Measurements from ENCODE around the gene MEIKIN. TPM values are rescaled to one million over a fixed set of nuclear protein-coding genes. Genes with fewer than 3 reads are reported as not detected.
"Not testable (repeated sequence)": the region's sequence is repeated elsewhere in the genome, so short reads cannot be mapped to it uniquely, and the experiment has no call there.

Gene MEIKIN
- total RNA-seq, 2 donors from 2014 or later, result 5.6 TPM; not detected in 1

DNA sequence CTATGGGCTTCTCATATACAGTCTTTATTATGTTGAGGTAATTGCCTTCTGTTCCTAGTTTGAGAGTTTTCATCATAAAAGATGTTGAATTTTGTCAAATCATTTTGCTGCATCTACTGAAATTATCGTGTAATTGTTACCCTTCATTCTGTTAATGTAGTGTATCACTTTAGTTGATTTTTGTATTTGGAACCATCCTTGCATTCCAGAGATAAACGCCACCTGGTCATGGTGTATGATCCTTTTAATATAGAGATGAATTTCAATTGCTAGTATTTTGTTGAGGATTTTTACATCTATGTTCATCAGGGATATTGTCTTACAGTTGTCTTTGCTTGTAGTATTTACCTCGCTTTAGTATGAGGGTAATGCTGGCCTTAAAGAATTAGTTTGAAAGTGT lies 19.3 kb downstream of the MEIKIN start:
- no peaks in the 10 kb centered on the region for H3K9me3 ChIP-seq
- H3K36me3 ChIP-seq, result no peaks in the 10 kb centered on the region
- no peak for DNase-seq (ENCODE audit: low spot score)
- H3K4me1 ChIP-seq (replicated peaks), result no peaks in the 10 kb centered on the region
- H3K27ac ChIP-seq, result no peak overlapping the region
- TF ChIP-seq, protein P1, sequence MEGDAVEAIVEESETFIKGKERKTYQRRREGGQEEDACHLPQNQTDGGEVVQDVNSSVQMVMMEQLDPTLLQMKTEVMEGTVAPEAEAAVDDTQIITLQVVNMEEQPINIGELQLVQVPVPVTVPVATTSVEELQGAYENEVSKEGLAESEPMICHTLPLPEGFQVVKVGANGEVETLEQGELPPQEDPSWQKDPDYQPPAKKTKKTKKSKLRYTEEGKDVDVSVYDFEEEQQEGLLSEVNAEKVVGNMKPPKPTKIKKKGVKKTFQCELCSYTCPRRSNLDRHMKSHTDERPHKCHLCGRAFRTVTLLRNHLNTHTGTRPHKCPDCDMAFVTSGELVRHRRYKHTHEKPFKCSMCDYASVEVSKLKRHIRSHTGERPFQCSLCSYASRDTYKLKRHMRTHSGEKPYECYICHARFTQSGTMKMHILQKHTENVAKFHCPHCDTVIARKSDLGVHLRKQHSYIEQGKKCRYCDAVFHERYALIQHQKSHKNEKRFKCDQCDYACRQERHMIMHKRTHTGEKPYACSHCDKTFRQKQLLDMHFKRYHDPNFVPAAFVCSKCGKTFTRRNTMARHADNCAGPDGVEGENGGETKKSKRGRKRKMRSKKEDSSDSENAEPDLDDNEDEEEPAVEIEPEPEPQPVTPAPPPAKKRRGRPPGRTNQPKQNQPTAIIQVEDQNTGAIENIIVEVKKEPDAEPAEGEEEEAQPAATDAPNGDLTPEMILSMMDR (IDR thresholded peaks at IDR 0.05), result no peak
- TF ChIP-seq POLR2AphosphoS5 (IDR thresholded peaks at IDR 0.05), result no peak
- TF ChIP-seq POLR2A (IDR thresholded peaks at IDR 0.05), result no peak
- no peaks in the 10 kb centered on the region for H3K27me3 ChIP-seq (replicated peaks; ENCODE audit: insufficient read depth)
- WGBS, result 95% methylated on average over 3 of the region's 3 CpGs
- no peak overlapping the region for H3K4me3 ChIP-seq
- intact Hi-C loops (cut with DNase I), result no loop called here

DNA sequence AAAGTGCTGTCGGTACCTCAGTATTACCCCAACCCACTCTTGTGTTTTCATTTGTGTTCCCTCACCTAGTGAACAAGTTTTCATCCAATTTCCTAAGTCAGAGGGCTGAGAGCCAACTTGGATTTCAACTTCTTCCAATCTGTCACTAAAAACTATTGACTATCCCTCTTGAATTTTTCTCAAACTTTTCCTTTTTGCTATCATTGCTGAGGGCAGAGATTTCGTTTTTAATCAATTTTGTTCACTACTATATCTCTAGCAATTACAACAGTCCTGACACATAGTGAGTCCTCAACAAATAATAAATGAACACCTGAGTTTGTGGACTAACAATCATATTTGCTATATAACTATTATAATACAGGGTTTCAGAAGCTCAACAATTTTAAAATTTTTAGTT lies 29.0 kb downstream of the MEIKIN start:
- H3K4me1 ChIP-seq (replicated peaks), result no peaks in the 10 kb centered on the region

DNA sequence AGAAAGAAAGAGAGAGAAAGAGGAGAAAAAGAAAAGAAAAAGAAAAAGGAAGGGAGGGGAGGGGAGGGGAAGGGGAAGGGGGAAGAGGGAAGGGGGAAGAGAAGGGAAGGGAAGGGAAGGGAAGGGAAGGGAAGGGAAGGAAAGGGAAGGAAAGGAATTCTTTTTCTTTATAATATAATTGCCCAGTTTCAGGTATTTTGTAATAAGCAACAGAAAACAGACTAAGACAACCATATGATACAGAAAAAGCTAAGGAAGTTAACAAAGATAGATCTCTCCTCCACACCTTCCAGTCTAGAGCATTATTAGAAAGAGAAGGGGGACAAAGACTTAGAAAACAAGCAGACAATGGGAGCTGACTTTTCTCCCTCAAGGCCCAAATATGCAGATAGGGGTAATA lies 31.0 kb downstream of the MEIKIN start:
- Histone ChIP-seq H3K27ac (no peak overlapping the region), H3K4me1 (replicated peaks) (no peaks in the 10 kb centered on the region), H3K36me3 (no peaks in the 10 kb centered on the region), H3K4me3 (no peak overlapping the region), H3K27me3 (replicated peaks; ENCODE audit: insufficient read depth) (no peaks in the 10 kb centered on the region), H3K9me3 (no peaks in the 10 kb centered on the region)
- intact Hi-C loops (cut with DNase I), result no loop called here
- DNase-seq (ENCODE audit: low spot score), result no peak
- TF ChIP-seq POLR2AphosphoS5 (IDR thresholded peaks at IDR 0.05), result no peak
- TF ChIP-seq, protein P1 (IDR thresholded peaks at IDR 0.05), result no peak
- TF ChIP-seq POLR2A (IDR thresholded peaks at IDR 0.05), result no peak

More for the DNA sequence above, 29.0 kb downstream of the MEIKIN start:
- Histone ChIP-seq H3K36me3 (no peaks in the 10 kb centered on the region), H3K4me3 (no peak overlapping the region), H3K9me3 (no peaks in the 10 kb centered on the region), H3K27ac (no peak overlapping the region), H3K27me3 (replicated peaks; ENCODE audit: insufficient read depth) (no peaks in the 10 kb centered on the region)
- TF ChIP-seq POLR2A (IDR thresholded peaks at IDR 0.05) (no peak), POLR2AphosphoS5 (IDR thresholded peaks at IDR 0.05) (no peak)
- TF ChIP-seq, protein P1 (IDR thresholded peaks at IDR 0.05), result no peak
- DNase-seq (ENCODE audit: low spot score), result no peak
- 61% methylated on average over 2 of the region's 2 CpGs for WGBS
- intact Hi-C loops (cut with DNase I), result no loop called here

- H3K27me3 ChIP-seq (replicated peaks; ENCODE audit: insufficient read depth), result no peaks in the 10 kb centered on the region
- H3K27ac ChIP-seq, result no peak overlapping the region
- intact Hi-C loops (cut with DNase I), result no loop called here
- H3K4me1 ChIP-seq (replicated peaks), result no peaks in the 10 kb centered on the region
- no peak for TF ChIP-seq POLR2A (IDR thresholded peaks at IDR 0.05)
- TF ChIP-seq, protein P1 (IDR thresholded peaks at IDR 0.05), result no peak
- TF ChIP-seq POLR2AphosphoS5 (IDR thresholded peaks at IDR 0.05), result no peak
- WGBS, result 55% methylated on average over 3 of the region's 3 CpGs
- no peak overlapping the region for H3K4me3 ChIP-seq
- no peaks in the 10 kb centered on the region for H3K36me3 ChIP-seq
- DNase-seq (ENCODE audit: low spot score), result no peak
- H3K9me3 ChIP-seq, result no peaks in the 10 kb centered on the region
Observed at GRCh38 chr5:131913603-131914002, 31.9 kb downstream of the MEIKIN start.

DNA sequence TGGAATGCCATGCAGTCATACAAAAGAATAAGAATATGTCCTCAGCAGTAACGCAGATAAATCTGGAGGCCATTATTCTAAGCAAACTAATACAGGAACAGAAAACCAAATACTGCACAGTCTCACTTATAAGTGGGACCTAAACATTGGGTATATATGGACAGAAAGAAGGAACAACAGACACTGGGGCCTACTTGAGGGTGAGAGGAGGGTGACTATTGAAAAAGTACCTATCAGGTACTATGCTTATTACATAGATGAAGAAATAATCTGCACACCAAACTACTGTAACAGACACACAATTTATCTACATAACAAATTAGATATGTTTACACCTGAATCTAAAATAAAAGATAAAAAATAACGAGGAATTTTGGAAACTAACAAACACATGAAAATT lies 38.8 kb downstream of the MEIKIN start:
- TF ChIP-seq POLR2A (IDR thresholded peaks at IDR 0.05), result no peak
- TF ChIP-seq POLR2AphosphoS5 (IDR thresholded peaks at IDR 0.05), result no peak
- TF ChIP-seq, protein P1 (IDR thresholded peaks at IDR 0.05), result no peak
- Histone ChIP-seq H3K36me3 (no peaks in the 10 kb centered on the region), H3K27me3 (replicated peaks; ENCODE audit: insufficient read depth) (no peaks in the 10 kb centered on the region), H3K4me1 (replicated peaks) (no peaks in the 10 kb centered on the region), H3K27ac (no peak overlapping the region), H3K4me3 (no peak overlapping the region), H3K9me3 (no peaks in the 10 kb centered on the region)
- 88% methylated on average over 2 of the region's 2 CpGs for WGBS
- intact Hi-C loops (cut with DNase I), result no loop called here
- DNase-seq (ENCODE audit: low spot score), result no peak

GRCh38 chr5:131902266-131902665 lies 43.2 kb downstream of the MEIKIN start:
- H3K4me3 ChIP-seq; H3K36me3 ChIP-seq; H3K4me1 ChIP-seq (replicated peaks); H3K27me3 ChIP-seq (replicated peaks; ENCODE audit: insufficient read depth); H3K27ac ChIP-seq; DNase-seq (ENCODE audit: low spot score); intact Hi-C loops (cut with DNase I); H3K9me3 ChIP-seq: not testable (repeated sequence)
- 92% methylated on average over 1 of the region's 1 CpG for WGBS
